ENCODE data around the gene ACBD6.

DNA sequence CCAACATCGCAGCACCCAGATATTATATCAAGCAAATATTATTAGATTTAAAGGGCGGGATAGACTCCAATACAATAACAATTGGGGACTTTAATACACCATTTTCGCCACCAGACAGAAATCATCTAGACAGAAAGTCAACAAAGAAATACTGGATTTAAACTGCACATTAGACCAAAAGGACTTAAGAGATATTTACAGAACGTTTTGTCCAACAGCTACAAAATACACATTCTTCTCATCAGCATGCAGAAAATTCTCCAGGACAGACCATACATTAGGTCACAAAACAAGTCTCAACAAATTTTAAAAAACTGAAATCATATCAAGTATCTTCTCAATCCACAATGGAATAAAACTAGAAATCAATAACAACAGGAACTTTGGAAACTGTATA is 121.2 kb downstream of the ACBD6 start:
- TF ChIP-seq CTCF (IDR thresholded peaks at IDR 0.05) (no peak), EP300 (IDR thresholded peaks at IDR 0.05) (no peak), POLR2A (IDR thresholded peaks at IDR 0.05; ENCODE audit: low read depth) (no peak), POLR2AphosphoS5 (IDR thresholded peaks at IDR 0.05) (no peak)
